PC-3 (cell line): ENCODE data around the gene HDLBP. TPM values are rescaled to one million over a fixed set of nuclear protein-coding genes. Genes with fewer than 3 reads are reported as not detected.

Experiments
- ATAC-seq: fragments of 200-7000 bp; cut with Tn5 transposase; 2 replicates; pipeline ENCODE4 v1.9.1; 2020; ENCODE audit warnings: mild to moderate bottlenecking, moderate library complexity
- BruUV-seq: library from RNA; stranded (reverse); fragments of 400-500 nt; replicated peaks from 2 replicates; lab custom pipeline; 2021; lab: Mats Ljungman, UMichigan
- CTCF ChIA-PET: fragments of 300-600 bp; sonication (Branson Sonifier 250); formaldehyde crosslinking; loops from one replicate; lab custom pipeline; 2022; ENCODE audit warnings: antibody characterized with exemption; lab: Charles Lee
- POLR2A ChIA-PET: fragments of 300-600 bp; sonication (Branson Sonifier 250); formaldehyde crosslinking; loops from one replicate; lab custom pipeline; 2022; ENCODE audit warnings: antibody characterized with exemption; ENCODE audit not compliant: unreplicated experiment; lab: Charles Lee
- DNase-seq: peaks from one replicate; pipeline ENCODE4 v3.0.0-alpha.2; 2015
- H2AFZ ChIP-seq: fragments of 300-600 bp; sonication (generic); 2 replicates; pipeline ENCODE4 v1.6.0; 2016; ENCODE audit warnings: antibody characterized with exemption, low read length
- H3F3A ChIP-seq: fragments of 300-600 bp; sonication (generic); one replicate; pipeline ENCODE4 v1.6.0; 2017; ENCODE audit warnings: antibody characterized with exemption, low read length, control low read depth, mild to moderate bottlenecking; ENCODE audit not compliant: unreplicated experiment
- H3K27ac ChIP-seq: fragments of 300-600 bp; sonication (generic); 2 replicates; pipeline ENCODE4 v1.5.1; 2016; ENCODE audit warnings: mild to moderate bottlenecking, low read length
- H3K27me3 ChIP-seq: fragments of 300-600 bp; sonication (generic); 2 replicates; pipeline ENCODE4 v1.6.1; 2016; ENCODE audit warnings: low read length, mixed read lengths
- H3K36me3 ChIP-seq: fragments of 300-600 bp; sonication (generic); 2 replicates; pipeline ENCODE4 v1.6.1; 2016; ENCODE audit warnings: low read depth, mixed run types, low read length, mixed read lengths
- H3K4me1 ChIP-seq: fragments of 300-600 bp; sonication (generic); 2 replicates; pipeline ENCODE4 v1.5.1; 2016; ENCODE audit warnings: low read length; ENCODE audit not compliant: insufficient read depth
- H3K4me2 ChIP-seq: fragments of 300-600 bp; sonication (generic); 2 replicates; pipeline ENCODE4 v1.6.0; 2016; ENCODE audit warnings: low read length
- H3K4me3 ChIP-seq: fragments of 300-600 bp; sonication (generic); 2 replicates; pipeline ENCODE4 v1.5.1; 2016; ENCODE audit warnings: mild to moderate bottlenecking, low read length, mixed read lengths
- H3K79me2 ChIP-seq: fragments of 300-600 bp; sonication (generic); 2 replicates; pipeline ENCODE4 v1.6.1; 2017; ENCODE audit warnings: low read length, mixed read lengths
- H3K9ac ChIP-seq: fragments of 300-600 bp; sonication (generic); 2 replicates; pipeline ENCODE4 v1.6.0; 2016; ENCODE audit warnings: mild to moderate bottlenecking, low read length
- H3K9me2 ChIP-seq: fragments of 300-600 bp; sonication (generic); replicated peaks from 2 replicates; pipeline ENCODE4 v1.6.1; 2016; ENCODE audit warnings: mixed run types, low read length, mixed read lengths
- H3K9me3 ChIP-seq: fragments of 300-600 bp; sonication (generic); 2 replicates; pipeline ENCODE4 v1.6.1; 2016; ENCODE audit warnings: low read length, mixed read lengths
- H4K20me1 ChIP-seq: fragments of 300-600 bp; sonication (generic); 2 replicates; pipeline ENCODE4 v1.6.1; 2016; ENCODE audit warnings: low read length, mixed read lengths
- CTCF ChIP-seq: fragments of 300-600 bp; sonication (generic); conservative IDR thresholded peaks from 2 replicates; pipeline ENCODE4 v1.5.1; 2017; ENCODE audit warnings: antibody characterized with exemption, low read depth, mild to moderate bottlenecking, low read length
- EZH2 ChIP-seq: fragments of 300-600 bp; sonication (generic); IDR thresholded peaks from one replicate; pipeline ENCODE4 v1.6.1; 2017; ENCODE audit warnings: antibody characterized with exemption, mild to moderate bottlenecking, low read length; ENCODE audit not compliant: unreplicated experiment
- EZH2phosphoT487 ChIP-seq: fragments of 300-600 bp; sonication (generic); IDR thresholded peaks from 2 replicates; pipeline ENCODE4 v1.6.1; 2018; ENCODE audit warnings: mild to moderate bottlenecking, antibody characterized with exemption, low read length, borderline replicate concordance
- intact Hi-C: fragments of 100-400 bp; cut with micrococcal nuclease; formaldehyde crosslinking; loops from 2 replicates; pipeline ENCODE4 v1.9.0; 2023
- total RNA-seq: library from RNA; depleted of rRNA; stranded (reverse); fragments of >200 nt; gene quantifications from 2 replicates; pipeline ENCODE4 v1.2.3, GENCODE V29; 2014

HDLBP gene
- total RNA-seq, 1 experiment from 2014 or later: 410 TPM

GRCh38 chr2:241308832-241309500, 6.5 kb downstream of the HDLBP start:
- Histone ChIP-seq H3K36me3 (no peaks in the 10 kb centered on the region; the same call in 1 of the 2 replicates), H3K79me2 (peaks cover 100% of the 10 kb centered on the region), H3K27me3 (no peaks in the 10 kb centered on the region), H4K20me1 (peaks cover 23% of the 10 kb centered on the region), H3F3A (no peaks in the 10 kb centered on the region), H3K27ac (no peak overlapping the region), H3K9ac (no peak overlapping the region), H3K4me3 (no peak overlapping the region), H2AFZ (no peak overlapping the region), H3K4me2 (no peak overlapping the region), H3K4me1 (peaks cover 18% of the 10 kb centered on the region), H3K9me2 (no peaks in the 10 kb centered on the region), H3K9me3 (no peaks in the 10 kb centered on the region)
- intact Hi-C loops: no loop called here
- DNase-seq (no peak), ATAC-seq (no peak)
- TF ChIP-seq EZH2 (no peak), EZH2phosphoT487 (no peak), CTCF (no peak)
- POLR2A ChIA-PET: no interaction called here
- no TSS peak for BruUV-seq
- CTCF ChIA-PET: no interaction called here

- intact Hi-C loops: no loop called here
- H3K36me3 ChIP-seq: no peaks in the 10 kb centered on the region; the same call in 1 of the 2 replicates
- H3K4me2 ChIP-seq: no peak overlapping the region
- peaks cover 11% of the 10 kb centered on the region; the same call in 1 of the 2 replicates for H3K4me1 ChIP-seq
- no peak overlapping the region for H3K4me3 ChIP-seq
- H3K27me3 ChIP-seq: no peaks in the 10 kb centered on the region
- H3K9ac ChIP-seq: no peak overlapping the region
- no peak overlapping the region for H3K27ac ChIP-seq
- no peak overlapping the region for H2AFZ ChIP-seq
- no peaks in the 10 kb centered on the region for H3K9me3 ChIP-seq
- ChIA-PET CTCF (no interaction called here), POLR2A (no interaction called here)
- H3K9me2 ChIP-seq: no peaks in the 10 kb centered on the region
- DNase-seq (no peak), ATAC-seq (no peak)
- no TSS peak for BruUV-seq
- TF ChIP-seq CTCF (no peak), EZH2phosphoT487 (no peak), EZH2 (no peak)
- peaks cover 100% of the 10 kb centered on the region for H3K79me2 ChIP-seq
- H3F3A ChIP-seq: no peaks in the 10 kb centered on the region
- H4K20me1 ChIP-seq: peaks cover 25% of the 10 kb centered on the region
These were observed 7.2 kb downstream of the HDLBP start for GRCh38 chr2:241308267-241308666.

GRCh38 chr2:241307055-241307454, 8.4 kb downstream of the HDLBP start:
- ChIA-PET CTCF (no interaction called here), POLR2A (no interaction called here)
- Histone ChIP-seq H3K4me2 (no peak overlapping the region), H3K27ac (no peak overlapping the region), H2AFZ (no peak overlapping the region), H3F3A (no peaks in the 10 kb centered on the region), H4K20me1 (peaks cover 35% of the 10 kb centered on the region), H3K36me3 (no peaks in the 10 kb centered on the region; the same call in 1 of the 2 replicates), H3K9ac (no peak overlapping the region), H3K79me2 (peaks cover 100% of the 10 kb centered on the region), H3K9me2 (no peaks in the 10 kb centered on the region), H3K9me3 (no peaks in the 10 kb centered on the region), H3K4me1 (0 out of 2 replicates have a peak, but pooled peaks cover 5% of the 10 kb centered on the region), H3K4me3 (no peak overlapping the region), H3K27me3 (no peaks in the 10 kb centered on the region)
- ATAC-seq: no peak
- intact Hi-C loops: no loop called here
- BruUV-seq: no TSS peak
- no peak for TF ChIP-seq CTCF
- no peak for TF ChIP-seq EZH2
- DNase-seq: no peak
